Activated CD4-positive, alpha-beta T cell treated with anti-CD3 and anti-CD28 coated beads, Interleukin-2, Interleukin-4, amounts not matched to agents 100 ng/mL and 50 ng/mL, durations not matched to agents 16 hours and 8 hours (primary cell): ENCODE results near the gene NUDT8.
"Not testable (repeated sequence)": the region's sequence is repeated elsewhere in the genome, so short reads cannot be mapped to it uniquely, and the experiment has no call there.

ENCODE experiments used
- DNase-seq: peaks from one replicate; pipeline ENCODE4 v3.0.0-alpha.2; 2020; ENCODE audit warnings: low spot score

Gene NUDT8

GRCh38 chr11:67627812-67628624, 1.7 kb downstream of the NUDT8 start:
- DNase-seq, result no peak

GRCh38 chr11:67627441-67627811, 2.3 kb downstream of the NUDT8 start:
- no peak for DNase-seq

GRCh38 chr11:67626970-67627369, 2.8 kb downstream of the NUDT8 start:
- DNase-seq, result no peak

- not testable (repeated sequence) for DNase-seq
Measured at GRCh38 chr11:67626131-67626833, 3.5 kb downstream of the NUDT8 start.

- DNase-seq, result not testable (repeated sequence)
Measured at GRCh38 chr11:67623795-67624194, 5.9 kb downstream of the NUDT8 start.

- not testable (repeated sequence) for DNase-seq
Measured at GRCh38 chr11:67622905-67623304, 6.8 kb downstream of the NUDT8 start.

- not testable (repeated sequence) for DNase-seq
Measured at GRCh38 chr11:67621928-67622327, 7.8 kb downstream of the NUDT8 start.

GRCh38 chr11:67620621-67621020, 9.1 kb downstream of the NUDT8 start:
- not testable (repeated sequence) for DNase-seq

GRCh38 chr11:67619683-67620618, 9.8 kb downstream of the NUDT8 start:
- not testable (repeated sequence) for DNase-seq

GRCh38 chr11:67618901-67619659, 10.7 kb downstream of the NUDT8 start:
- DNase-seq, result not testable (repeated sequence)

- DNase-seq, result no peak
Measured at GRCh38 chr11:67617243-67617953, 12.3 kb downstream of the NUDT8 start.

GRCh38 chr11:67616431-67617242, 13.1 kb downstream of the NUDT8 start:
- no peak for DNase-seq

GRCh38 chr11:67615728-67616430, 13.9 kb downstream of the NUDT8 start:
- DNase-seq, result no peak

GRCh38 chr11:67614730-67615714, 14.7 kb downstream of the NUDT8 start:
- DNase-seq, result peak; percentile 72

GRCh38 chr11:67613960-67614715, 15.6 kb downstream of the NUDT8 start:
- DNase-seq, result peak; percentile 85

- DNase-seq, result no peak
Measured at GRCh38 chr11:67613313-67613959, 16.3 kb downstream of the NUDT8 start.

- DNase-seq, result no peak
Measured at GRCh38 chr11:67612751-67613150, 17.0 kb downstream of the NUDT8 start.
